Liver (tissue), 9 donors: ENCODE results near the gene CDH23. TPM values are rescaled to one million over a fixed set of nuclear protein-coding genes. Genes with fewer than 3 reads are reported as not detected.

Experiments used
- DNase-seq: peaks from one replicate; pipeline ENCODE4 v3.0.0-alpha.2; 2017; ENCODE audit warnings: low spot score
- H3K27ac ChIP-seq, 2 donors: one replicate each; pipeline ENCODE4 v1.7.0; 2013; ENCODE audit warnings: inconsistent platforms in 2 of 2, low read length in 2 of 2, control low read depth in 1 of 2, low read depth in 1 of 2, mild to moderate bottlenecking in 1 of 2
- H3K27me3 ChIP-seq, 4 donors: one replicate each; pipeline versions ENCODE4 v1.6.1 to v1.7.0; 2013; ENCODE audit warnings: low read length in 3 of 4, inconsistent platforms in 1 of 4, mild to moderate bottlenecking in 1 of 4, moderate library complexity in 1 of 4; ENCODE audit not compliant: control insufficient read depth in 4 of 4, insufficient read depth in 4 of 4
- H3K36me3 ChIP-seq, 4 donors: one replicate each; pipeline versions ENCODE4 v1.6.1 to v1.7.0; 2013; ENCODE audit warnings: low read length in 3 of 4, mild to moderate bottlenecking in 3 of 4, low read depth in 1 of 4, moderate library complexity in 1 of 4; ENCODE audit not compliant: control insufficient read depth in 4 of 4, insufficient read depth in 3 of 4
- H3K4me1 ChIP-seq, 4 donors: one replicate each; pipeline versions ENCODE4 v1.6.1 to v1.7.0; 2013; ENCODE audit warnings: low read length in 3 of 4, mild to moderate bottlenecking in 3 of 4, moderate library complexity in 1 of 4; ENCODE audit not compliant: control insufficient read depth in 4 of 4, insufficient read depth in 4 of 4
- H3K4me3 ChIP-seq, 3 donors: one replicate each; pipeline versions ENCODE4 v1.6.1 to v1.7.0; 2013; ENCODE audit warnings: low read length in 3 of 3, control low read depth in 1 of 3, low read depth in 1 of 3, mild to moderate bottlenecking in 1 of 3
- H3K9ac ChIP-seq, 2 donors: one replicate each; pipeline ENCODE4 v1.7.0; 2013; ENCODE audit warnings: low read length in 2 of 2, mild to moderate bottlenecking in 2 of 2, moderate library complexity in 2 of 2, control low read depth in 1 of 2, low read depth in 1 of 2
- H3K9me3 ChIP-seq, 4 donors: one replicate each; pipeline versions ENCODE4 v1.6.1 to v1.7.0; 2013; ENCODE audit warnings: low read length in 3 of 4; ENCODE audit not compliant: control insufficient read depth in 4 of 4
- EGR1 ChIP-seq, 2 donors: IDR thresholded peaks; 2 replicates each; pipeline ENCODE4 v1.6.1; 2016 to 2018; ENCODE audit warnings: antibody characterized with exemption in 2 of 2, low read depth in 2 of 2
- FOXA1 ChIP-seq: IDR thresholded peaks from 2 replicates; pipeline ENCODE4 v1.6.1; 2016; ENCODE audit warnings: antibody characterized with exemption
- FOXA2 ChIP-seq: IDR thresholded peaks from 2 replicates; pipeline ENCODE4 v1.6.1; 2016; ENCODE audit warnings: antibody characterized with exemption
- GABPA ChIP-seq, 2 donors: IDR thresholded peaks in 1 of 2; conservative IDR thresholded peaks in 1 of 2; 2 replicates each; pipeline ENCODE4 v1.6.1; 2016; ENCODE audit warnings: antibody characterized with exemption in 2 of 2, mild to moderate bottlenecking in 1 of 2, moderate library complexity in 1 of 2
- HNF4A ChIP-seq, 2 donors: conservative IDR thresholded peaks; 2 replicates each; pipeline ENCODE4 v1.6.1; 2016; ENCODE audit warnings: antibody characterized with exemption in 2 of 2, mild to moderate bottlenecking in 2 of 2
- NR2F2 ChIP-seq: IDR thresholded peaks from 2 replicates; pipeline ENCODE4 v1.6.1; 2016; ENCODE audit warnings: antibody characterized with exemption
- RAD21 ChIP-seq, 2 donors: IDR thresholded peaks; 2 replicates each; pipeline ENCODE4 v1.6.1; 2016; ENCODE audit warnings: antibody characterized with exemption in 2 of 2, mild to moderate bottlenecking in 2 of 2
- SP1 ChIP-seq: IDR thresholded peaks from 2 replicates; pipeline ENCODE4 v1.6.1; 2018; ENCODE audit warnings: antibody characterized with exemption, mild to moderate bottlenecking
- TAF1 ChIP-seq: conservative IDR thresholded peaks from 2 replicates; pipeline ENCODE4 v1.6.1; 2016; ENCODE audit warnings: antibody characterized with exemption, mild to moderate bottlenecking
- YY1 ChIP-seq: IDR thresholded peaks from 2 replicates; pipeline ENCODE4 v1.6.1; 2016; ENCODE audit warnings: antibody characterized with exemption, mild to moderate bottlenecking
- WGBS: extraction: QIAGEN DNeasy Blood & Tissue Kit; methylation state at CpG from one replicate; pipeline ENCODE4 v1.1.7; 2013; 5-methylcytosine and 5-hydroxymethylcytosine counted together
- polyA plus RNA-seq, 2 donors: library from polyadenylated mRNA; stranded (reverse) in 1 of 2; unstranded in 1 of 2; fragments of 200-250 nt in 1 of 2; fragments of >200 nt in 1 of 2; fragmentation: Nextera tagmentation in 1 of 2; extraction: Ambion mirVana in 1 of 2; gene quantifications; one replicate each; pipeline versions ENCODE4 v1.2.1 to v1.2.3, GENCODE V29; 2013 to 2015
- total RNA-seq, 2 donors: library from RNA; depleted of rRNA; stranded (reverse); fragments of >200 nt; gene quantifications; one replicate each; pipeline ENCODE4 v1.2.3, GENCODE V29; 2014
- TF ChIP-seq, protein P1 (sequence below): IDR thresholded peaks from 2 replicates; pipeline ENCODE4 v1.6.1; 2016; ENCODE audit warnings: antibody characterized with exemption
- TF ChIP-seq, protein P2 (sequence below): fragments of 150-350 bp; IDR thresholded peaks from 2 replicates; pipeline ENCODE4 v1.5.1; 2017; ENCODE audit warnings: improper control_type of control experiment, low read depth, low read length; ENCODE audit not compliant: missing input control
- TF ChIP-seq, protein P3 (sequence below): IDR thresholded peaks from 2 replicates; pipeline ENCODE4 v1.6.1; 2016; ENCODE audit warnings: antibody characterized with exemption
- donor health status: healthy.
- donor health status: healthy.
- donor health status: healthy.
- donor health status: healthy.
- donor health status: healthy.

The CDH23 gene
- total and polyA plus RNA-seq, 4 donors, result 1.5 to 4.7 (median 3.4) TPM

DNA sequence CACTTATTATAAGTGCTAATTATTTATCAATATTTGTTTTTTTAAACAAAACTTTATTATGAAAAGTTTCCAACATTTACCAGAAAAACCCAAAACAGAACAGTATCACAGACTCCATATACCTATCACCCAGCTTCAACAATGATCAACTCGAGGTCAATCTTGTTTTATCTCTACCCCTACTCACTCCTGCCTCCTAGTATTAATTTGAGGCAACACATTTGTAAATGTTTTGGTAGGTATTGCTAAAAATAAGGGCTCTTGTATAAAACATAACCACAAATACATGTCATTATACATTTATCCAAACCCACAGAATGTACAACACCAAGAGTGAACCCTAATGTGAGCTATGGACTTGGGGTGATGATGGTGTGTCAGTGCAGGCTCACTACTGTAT is 15.9 kb upstream of the CDH23 start:
- H3K4me1 ChIP-seq, result peaks cover 0 to 11% (median 7%) of the 10 kb centered on the region in 4 donors
- WGBS, result 19% methylated on average over 1 of the region's 1 CpG

DNA sequence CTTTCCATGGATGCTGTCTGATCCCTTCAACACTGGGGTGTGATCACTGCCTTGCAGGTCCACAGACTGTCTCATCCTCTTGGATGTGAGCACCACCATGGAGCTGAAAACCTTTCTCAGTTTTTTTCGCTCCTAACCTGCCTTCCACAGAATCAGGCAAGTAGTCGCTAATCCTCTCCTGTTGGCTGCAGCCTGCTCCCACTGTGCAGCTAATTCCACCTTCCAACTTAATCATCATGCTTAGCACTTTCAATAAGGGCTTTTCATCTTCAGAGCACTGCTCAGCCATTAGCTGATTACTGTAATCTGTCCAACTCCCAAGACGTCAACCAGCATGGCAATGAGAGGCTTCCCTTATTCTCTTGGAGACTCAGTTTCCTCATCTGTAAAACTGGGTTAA is 15.1 kb upstream of the CDH23 start:
- Histone ChIP-seq H3K27me3 (no peaks in the 10 kb centered on the region), H3K27ac (no peak overlapping the region), H3K36me3 (no peaks in the 10 kb centered on the region), H3K4me3 (no peak overlapping the region), H3K4me1 (peaks cover 0 to 10% (median 7%) of the 10 kb centered on the region in 4 donors), H3K9ac (no peak overlapping the region), H3K9me3 (no peaks in the 10 kb centered on the region)
- WGBS, result 87% methylated on average over 3 of the region's 3 CpGs
- TF ChIP-seq RAD21 (IDR thresholded peaks at IDR 0.05), result no peak
- TF ChIP-seq, protein P1, sequence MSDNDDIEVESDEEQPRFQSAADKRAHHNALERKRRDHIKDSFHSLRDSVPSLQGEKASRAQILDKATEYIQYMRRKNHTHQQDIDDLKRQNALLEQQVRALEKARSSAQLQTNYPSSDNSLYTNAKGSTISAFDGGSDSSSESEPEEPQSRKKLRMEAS, result no peak
- TF ChIP-seq EGR1 (IDR thresholded peaks at IDR 0.05; ENCODE audit: low read depth in 2 of 2), result no peak
- no peak for TF ChIP-seq GABPA (IDR thresholded peaks at IDR 0.05 in 1 of 2, conservative IDR thresholded peaks at IDR 0.05 in 1 of 2)
- TF ChIP-seq FOXA1, result no peak
- TF ChIP-seq, protein P2, sequence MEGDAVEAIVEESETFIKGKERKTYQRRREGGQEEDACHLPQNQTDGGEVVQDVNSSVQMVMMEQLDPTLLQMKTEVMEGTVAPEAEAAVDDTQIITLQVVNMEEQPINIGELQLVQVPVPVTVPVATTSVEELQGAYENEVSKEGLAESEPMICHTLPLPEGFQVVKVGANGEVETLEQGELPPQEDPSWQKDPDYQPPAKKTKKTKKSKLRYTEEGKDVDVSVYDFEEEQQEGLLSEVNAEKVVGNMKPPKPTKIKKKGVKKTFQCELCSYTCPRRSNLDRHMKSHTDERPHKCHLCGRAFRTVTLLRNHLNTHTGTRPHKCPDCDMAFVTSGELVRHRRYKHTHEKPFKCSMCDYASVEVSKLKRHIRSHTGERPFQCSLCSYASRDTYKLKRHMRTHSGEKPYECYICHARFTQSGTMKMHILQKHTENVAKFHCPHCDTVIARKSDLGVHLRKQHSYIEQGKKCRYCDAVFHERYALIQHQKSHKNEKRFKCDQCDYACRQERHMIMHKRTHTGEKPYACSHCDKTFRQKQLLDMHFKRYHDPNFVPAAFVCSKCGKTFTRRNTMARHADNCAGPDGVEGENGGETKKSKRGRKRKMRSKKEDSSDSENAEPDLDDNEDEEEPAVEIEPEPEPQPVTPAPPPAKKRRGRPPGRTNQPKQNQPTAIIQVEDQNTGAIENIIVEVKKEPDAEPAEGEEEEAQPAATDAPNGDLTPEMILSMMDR, result no peak
- TF ChIP-seq FOXA2, result no peak
- no peak for TF ChIP-seq SP1
- no peak for TF ChIP-seq TAF1
- no peak for DNase-seq

More for the DNA sequence above, 15.9 kb upstream of the CDH23 start:
- H3K27ac ChIP-seq, result no peak overlapping the region
- no peaks in the 10 kb centered on the region for H3K9me3 ChIP-seq
- TF ChIP-seq RAD21 (IDR thresholded peaks at IDR 0.05), result peak; percentile 59 to 63
- TF ChIP-seq, protein P1, result no peak
- TF ChIP-seq, protein P2, result peak; percentile 14
- H3K4me3 ChIP-seq, result no peak overlapping the region
- H3K27me3 ChIP-seq, result no peaks in the 10 kb centered on the region
- no peak for DNase-seq
- H3K9ac ChIP-seq, result no peak overlapping the region
- H3K36me3 ChIP-seq, result no peaks in the 10 kb centered on the region

DNA sequence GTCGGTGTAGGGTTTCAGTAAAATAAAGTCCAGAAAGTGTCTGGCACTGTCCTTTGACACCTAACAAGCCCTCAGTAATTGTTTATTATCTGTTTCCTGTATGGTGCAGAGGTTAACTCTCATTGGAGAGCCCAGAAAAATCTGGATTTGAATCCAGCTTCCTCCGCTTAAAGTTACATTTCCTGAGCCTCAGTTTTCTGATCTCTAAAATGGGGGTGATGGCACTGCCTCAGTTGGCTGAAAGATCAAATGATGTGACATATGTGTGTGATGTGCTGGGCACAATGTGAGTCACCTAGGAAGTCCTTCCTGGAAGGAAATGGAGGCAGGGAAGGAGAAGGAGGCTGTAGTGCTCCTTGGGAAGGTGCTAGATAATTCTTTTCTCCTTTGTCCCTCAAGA is 14.7 kb upstream of the CDH23 start:
- no peaks in the 10 kb centered on the region for H3K36me3 ChIP-seq
- 86% methylated on average over 2 of the region's 2 CpGs for WGBS

More for the DNA sequence above, 14.7 kb upstream of the CDH23 start:
- DNase-seq, result no peak
- Histone ChIP-seq H3K4me3 (no peak overlapping the region), H3K9ac (no peak overlapping the region), H3K4me1 (peaks cover 0 to 6% (median 4%) of the 10 kb centered on the region in 4 donors), H3K27me3 (no peaks in the 10 kb centered on the region), H3K27ac (no peak overlapping the region), H3K9me3 (no peaks in the 10 kb centered on the region)
- TF ChIP-seq HNF4A (conservative IDR thresholded peaks at IDR 0.05) (no peak), SP1 (no peak), TAF1 (no peak), YY1 (no peak), FOXA2 (no peak), NR2F2 (no peak)
- TF ChIP-seq, protein P2, result no peak
- TF ChIP-seq, protein P3, sequence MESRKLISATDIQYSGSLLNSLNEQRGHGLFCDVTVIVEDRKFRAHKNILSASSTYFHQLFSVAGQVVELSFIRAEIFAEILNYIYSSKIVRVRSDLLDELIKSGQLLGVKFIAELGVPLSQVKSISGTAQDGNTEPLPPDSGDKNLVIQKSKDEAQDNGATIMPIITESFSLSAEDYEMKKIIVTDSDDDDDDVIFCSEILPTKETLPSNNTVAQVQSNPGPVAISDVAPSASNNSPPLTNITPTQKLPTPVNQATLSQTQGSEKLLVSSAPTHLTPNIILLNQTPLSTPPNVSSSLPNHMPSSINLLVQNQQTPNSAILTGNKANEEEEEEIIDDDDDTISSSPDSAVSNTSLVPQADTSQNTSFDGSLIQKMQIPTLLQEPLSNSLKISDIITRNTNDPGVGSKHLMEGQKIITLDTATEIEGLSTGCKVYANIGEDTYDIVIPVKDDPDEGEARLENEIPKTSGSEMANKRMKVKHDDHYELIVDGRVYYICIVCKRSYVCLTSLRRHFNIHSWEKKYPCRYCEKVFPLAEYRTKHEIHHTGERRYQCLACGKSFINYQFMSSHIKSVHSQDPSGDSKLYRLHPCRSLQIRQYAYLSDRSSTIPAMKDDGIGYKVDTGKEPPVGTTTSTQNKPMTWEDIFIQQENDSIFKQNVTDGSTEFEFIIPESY, result no peak
